Left lung (tissue), 10 donors: ENCODE measurements around the gene TRIM8. TPM values are rescaled to one million over a fixed set of nuclear protein-coding genes. Genes with fewer than 3 reads are reported as not detected.

Experiments
- ATAC-seq: fragments of 200-7000 bp; cut with Tn5 transposase; one replicate; pipeline ENCODE4 v1.9.1; 2020; ENCODE audit warnings: moderate library complexity
- DNase-seq, 4 donors: peaks; one replicate each; pipeline ENCODE4 v3.0.0-alpha.2; 2013 to 2020
- H3K27ac ChIP-seq, 2 donors: fragments of 200-600 bp; sonication (generic) in 1 of 2; one replicate each; pipeline versions ENCODE4 v1.5.0 to v1.8.0; 2020 to 2021
- H3K27me3 ChIP-seq, 2 donors: fragments of 200-600 bp; sonication (generic) in 1 of 2; one replicate each; pipeline versions ENCODE4 v1.5.0 to v1.8.0; 2020 to 2021
- H3K36me3 ChIP-seq, 2 donors: fragments of 200-600 bp; sonication (generic) in 1 of 2; one replicate each; pipeline versions ENCODE4 v1.5.0 to v1.8.0; 2020 to 2021
- H3K4me1 ChIP-seq, 2 donors: fragments of 200-600 bp; one replicate each; pipeline ENCODE4 v1.8.0; 2021
- H3K4me3 ChIP-seq, 2 donors: fragments of 200-600 bp; sonication (generic) in 1 of 2; one replicate each; pipeline versions ENCODE4 v1.5.0 to v1.8.0; 2020 to 2021; ENCODE audit warnings: mild to moderate bottlenecking in 1 of 2
- H3K9me3 ChIP-seq, 2 donors: fragments of 200-600 bp; sonication (generic) in 1 of 2; one replicate each; pipeline versions ENCODE4 v1.5.0 to v1.8.0; 2020 to 2021
- CTCF ChIP-seq, 2 donors: fragments of 200-600 bp; sonication (generic) in 1 of 2; IDR thresholded peaks; one replicate each; pipeline versions ENCODE4 v1.5.0 to v1.8.0; 2021; ENCODE audit warnings: antibody characterized with exemption in 2 of 2
- intact Hi-C, 2 donors: fragments of 100-400 bp; cut with DNase I; formaldehyde crosslinking; loops; one replicate each; pipeline versions ENCODE4 v1.11.2 to v1.14.2; 2022
- polyA plus RNA-seq, 6 donors: library from polyadenylated mRNA; unstranded; fragments of 120-200 nt; gene quantifications; one replicate each; pipeline ENCODE4 v1.2.1, GENCODE V29; 2013; ENCODE audit not compliant: insufficient read length in 6 of 6
- total RNA-seq, 2 donors: library from RNA; stranded (reverse); fragmentation: NEBNext Ultra II Directional; extraction: Animal tissue kit (Norgen Biotek cat#: 25700); gene quantifications; one replicate each; pipeline ENCODE4 v1.2.1, GENCODE V29; 2021
- donor health status: DM: no; HTN: yes; CAD: no.
- donor health status: DM: no; HTN: no; CAD: no.

Gene TRIM8
- total and polyA plus RNA-seq, 8 donors = 88.9 to 180 (median 112) TPM

GRCh38 chr10:102596506-102596971, 47.7 kb upstream of the TRIM8 start:
- DNase-seq = no peak
- TF ChIP-seq CTCF (IDR thresholded peaks at IDR 0.05) = peak; percentile 67 to 79
- no peaks in the 10 kb centered on the region for H3K27me3 ChIP-seq
- peak; percentile 91 for ATAC-seq
- peaks cover 0 to 55% of the 10 kb centered on the region in 2 donors for H3K36me3 ChIP-seq
- no peak overlapping the region for H3K4me3 ChIP-seq
- H3K9me3 ChIP-seq = no peaks in the 10 kb centered on the region
- intact Hi-C loops = loop anchor here in 1 of 2 donors (10.0 kb wide), 1 partner anchor 202 kb away; the partner anchor contains the start of gene NFKB2
- H3K4me1 ChIP-seq = peaks cover 3 to 51% of the 10 kb centered on the region in 2 donors
- peak overlapping the region in 1 of 2 donors; percentile 63 for H3K27ac ChIP-seq

GRCh38 chr10:102597131-102597991, 46.9 kb upstream of the TRIM8 start:
- TF ChIP-seq CTCF (IDR thresholded peaks at IDR 0.05) = no peak
- H3K9me3 ChIP-seq = no peaks in the 10 kb centered on the region
- intact Hi-C loops = loop anchor here in 1 of 2 donors (10.0 kb wide), 1 partner anchor 203 kb away; the partner anchor contains the start of gene NFKB2
- no peak for DNase-seq
- peak overlapping the region; percentile 18 to 63 for H3K27ac ChIP-seq
- no peaks in the 10 kb centered on the region for H3K27me3 ChIP-seq
- H3K4me3 ChIP-seq = no peak overlapping the region
- no peak for ATAC-seq
- H3K36me3 ChIP-seq = peaks cover 0 to 61% of the 10 kb centered on the region in 2 donors
- peaks cover 3 to 51% of the 10 kb centered on the region in 2 donors for H3K4me1 ChIP-seq

- H3K4me1 ChIP-seq = peaks cover 3 to 51% of the 10 kb centered on the region in 2 donors
- no peaks in the 10 kb centered on the region for H3K9me3 ChIP-seq
- no peak for TF ChIP-seq CTCF (IDR thresholded peaks at IDR 0.05)
- no peak for ATAC-seq
- intact Hi-C loops = loop anchor here in 1 of 2 donors (10.0 kb wide), 1 partner anchor 203 kb away; the partner anchor contains the start of gene NFKB2
- H3K36me3 ChIP-seq = peaks cover 0 to 69% of the 10 kb centered on the region in 2 donors
- H3K4me3 ChIP-seq = no peak overlapping the region
- H3K27ac ChIP-seq = peak overlapping the region; percentile 18 to 63
- DNase-seq = no peak
- no peaks in the 10 kb centered on the region for H3K27me3 ChIP-seq
These were observed 46.0 kb upstream of the TRIM8 start for GRCh38 chr10:102598243-102598642.

- Histone ChIP-seq H3K9me3 (no peaks in the 10 kb centered on the region), H3K27me3 (no peaks in the 10 kb centered on the region), H3K27ac (peak overlapping the region in 1 of 2 donors; percentile 63), H3K36me3 (peaks cover 0 to 59% of the 10 kb centered on the region in 2 donors), H3K4me1 (peaks cover 13 to 61% of the 10 kb centered on the region in 2 donors), H3K4me3 (no peak overlapping the region)
- intact Hi-C loops = loop anchor here in 1 of 2 donors (10.0 kb wide), 1 partner anchor 205 kb away; the partner anchor contains the start of gene NFKB2
- no peak for TF ChIP-seq CTCF (IDR thresholded peaks at IDR 0.05)
- no peak for ATAC-seq
- no peak for DNase-seq
These were observed 44.5 kb upstream of the TRIM8 start for GRCh38 chr10:102599565-102600327.
